HEK293 (cell line): ENCODE results near the gene SCRT2.
A peak's percentile ranks its signal among the peaks of the same experiment; 100 is the strongest.

ENCODE experiments used
- BCL11B ChIP-seq: fragments of 450-650 bp; formaldehyde crosslinking; IDR thresholded peaks from 2 replicates; pipeline ENCODE4 v1.5.1; 2016; ENCODE audit warnings: low read depth, missing biosample characterization, missing genetic modification characterization
- GFI1B ChIP-seq: fragments of 450-650 bp; formaldehyde crosslinking; IDR thresholded peaks from 2 replicates; pipeline ENCODE4 v1.5.1; 2016; ENCODE audit warnings: missing biosample characterization, missing genetic modification characterization
- IKZF3 ChIP-seq: fragments of 450-650 bp; IDR thresholded peaks from 2 replicates; pipeline ENCODE4 v1.5.0; 2018; ENCODE audit warnings: missing biosample characterization, mild to moderate bottlenecking, missing genetic modification characterization, moderate library complexity
- KLF16 ChIP-seq: fragments of 450-650 bp; formaldehyde crosslinking; IDR thresholded peaks from 2 replicates; pipeline ENCODE4 v1.5.1; 2017; ENCODE audit warnings: missing biosample characterization, missing genetic modification characterization
- MZF1 ChIP-seq: fragments of 450-650 bp; formaldehyde crosslinking; IDR thresholded peaks from 2 replicates; pipeline ENCODE4 v1.5.1; 2017; ENCODE audit warnings: missing biosample characterization, missing genetic modification characterization, borderline replicate concordance
- PATZ1 ChIP-seq: fragments of 450-650 bp; formaldehyde crosslinking; IDR thresholded peaks from 2 replicates; pipeline ENCODE4 v1.5.1; 2016; ENCODE audit warnings: missing biosample characterization, missing genetic modification characterization
- SP7 ChIP-seq: fragments of 450-650 bp; formaldehyde crosslinking; IDR thresholded peaks from 2 replicates; pipeline ENCODE4 v1.5.1; 2016; ENCODE audit warnings: missing biosample characterization, missing genetic modification characterization
- TRIM28 ChIP-seq: IDR thresholded peaks from 2 replicates; pipeline ENCODE4 v1.6.1; 2011; ENCODE audit warnings: low read length, control low read depth, borderline replicate concordance
- ZBTB1 ChIP-seq: fragments of 450-650 bp; formaldehyde crosslinking; IDR thresholded peaks from 2 replicates; pipeline ENCODE4 v1.5.1; 2016; ENCODE audit warnings: missing biosample characterization, missing genetic modification characterization
- ZBTB7A ChIP-seq: fragments of 450-650 bp; formaldehyde crosslinking; IDR thresholded peaks from 2 replicates; pipeline ENCODE4 v1.5.1; 2016; ENCODE audit warnings: low read depth, missing biosample characterization, missing genetic modification characterization
- ZFHX2 ChIP-seq: fragments of 450-650 bp; formaldehyde crosslinking; conservative IDR thresholded peaks from 2 replicates; pipeline ENCODE4 v1.5.1; 2016; ENCODE audit warnings: missing biosample characterization, missing genetic modification characterization
- ZFP69B ChIP-seq: fragments of 450-650 bp; formaldehyde crosslinking; IDR thresholded peaks from 2 replicates; pipeline ENCODE4 v1.5.1; 2016; ENCODE audit warnings: missing biosample characterization, missing genetic modification characterization
- ZNF133 ChIP-seq: fragments of 450-650 bp; formaldehyde crosslinking; IDR thresholded peaks from 2 replicates; pipeline ENCODE4 v1.5.1; 2016; ENCODE audit warnings: missing biosample characterization, missing genetic modification characterization
- ZNF18 ChIP-seq: fragments of 450-650 bp; formaldehyde crosslinking; IDR thresholded peaks from 2 replicates; pipeline ENCODE4 v1.5.1; 2016; ENCODE audit warnings: missing biosample characterization, missing genetic modification characterization
- ZNF19 ChIP-seq: fragments of 450-650 bp; formaldehyde crosslinking; IDR thresholded peaks from 2 replicates; pipeline ENCODE4; 2016; ENCODE audit warnings: missing biosample characterization, missing genetic modification characterization, low read depth
- ZNF214 ChIP-seq: fragments of 450-650 bp; formaldehyde crosslinking; IDR thresholded peaks from 2 replicates; pipeline ENCODE4 v1.5.1; 2017; ENCODE audit warnings: missing biosample characterization, mild to moderate bottlenecking, missing genetic modification characterization, borderline replicate concordance
- ZNF239 ChIP-seq: fragments of 450-650 bp; formaldehyde crosslinking; IDR thresholded peaks from 2 replicates; pipeline ENCODE4 v1.5.1; 2016; ENCODE audit warnings: missing biosample characterization, missing genetic modification characterization
- ZNF26 ChIP-seq: fragments of 450-650 bp; formaldehyde crosslinking; IDR thresholded peaks from 2 replicates; pipeline ENCODE4 v1.5.1; 2016; ENCODE audit warnings: missing biosample characterization, missing genetic modification characterization
- ZNF366 ChIP-seq: fragments of 450-650 bp; formaldehyde crosslinking; conservative IDR thresholded peaks from 2 replicates; pipeline ENCODE4 v1.5.1; 2016; ENCODE audit warnings: missing biosample characterization, missing genetic modification characterization
- ZNF48 ChIP-seq: fragments of 450-650 bp; formaldehyde crosslinking; IDR thresholded peaks from 2 replicates; pipeline ENCODE4 v1.5.1; 2016; ENCODE audit warnings: missing biosample characterization, missing genetic modification characterization
- ZNF510 ChIP-seq: fragments of 450-650 bp; formaldehyde crosslinking; IDR thresholded peaks from 2 replicates; pipeline ENCODE4 v1.5.1; 2018; ENCODE audit warnings: mild to moderate bottlenecking, missing genetic modification characterization, missing biosample characterization; ENCODE audit not compliant: insufficient replicate concordance
- ZNF514 ChIP-seq: fragments of 450-650 bp; formaldehyde crosslinking; IDR thresholded peaks from 2 replicates; pipeline ENCODE4 v1.5.1; 2016; ENCODE audit warnings: missing biosample characterization, missing genetic modification characterization
- ZNF530 ChIP-seq: fragments of 450-650 bp; formaldehyde crosslinking; IDR thresholded peaks from 2 replicates; pipeline ENCODE4 v1.5.1; 2016; ENCODE audit warnings: low read depth, missing biosample characterization, missing genetic modification characterization
- ZNF843 ChIP-seq: fragments of 450-650 bp; formaldehyde crosslinking; IDR thresholded peaks from 2 replicates; pipeline ENCODE4 v1.5.1; 2016; ENCODE audit warnings: missing biosample characterization, missing genetic modification characterization
- ZSCAN5A ChIP-seq: fragments of 450-650 bp; formaldehyde crosslinking; IDR thresholded peaks from 2 replicates; pipeline ENCODE4 v1.5.1; 2016; ENCODE audit warnings: missing biosample characterization, missing genetic modification characterization
- TF ChIP-seq, protein P1 (sequence below): fragments of 450-650 bp; formaldehyde crosslinking; IDR thresholded peaks from 2 replicates; pipeline ENCODE4 v1.5.0; 2017; ENCODE audit warnings: missing biosample characterization, missing genetic modification characterization, borderline replicate concordance
- TF ChIP-seq, protein P2 (sequence below): fragments of 450-650 bp; formaldehyde crosslinking; IDR thresholded peaks from 2 replicates; pipeline ENCODE4 v1.5.1; 2016; ENCODE audit warnings: missing biosample characterization, missing genetic modification characterization, low read depth

SCRT2 gene

DNA sequence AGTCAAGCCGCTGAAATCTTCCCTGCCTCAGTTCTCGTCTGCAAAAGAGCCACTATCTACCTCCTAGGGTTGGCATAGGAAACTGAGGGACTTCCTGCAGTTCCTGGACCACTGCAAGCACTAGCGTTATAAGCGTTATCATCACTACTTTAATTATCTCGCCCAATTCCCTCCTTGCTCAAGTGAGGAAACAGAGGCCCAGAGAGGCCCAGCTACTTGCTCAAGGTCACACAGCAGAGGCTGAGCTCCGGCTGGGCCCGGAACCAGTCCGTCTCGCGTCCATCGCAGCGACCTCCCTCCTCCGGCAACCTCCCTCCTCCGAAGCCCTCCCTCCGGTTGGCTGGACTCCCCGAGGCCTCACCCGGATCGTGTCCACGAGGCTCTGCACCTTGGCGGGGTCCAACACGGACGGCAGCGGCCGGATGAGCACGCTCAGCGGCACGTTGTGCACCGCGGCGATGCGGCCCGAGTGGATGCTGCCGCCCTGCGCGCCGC lies 22.9 kb downstream of the SCRT2 start (continued):
- 0 out of 2 replicates have a peak, but pooled peaks have one; percentile 24 for TF ChIP-seq ZBTB7A (tag by site-specific recombination)
- TF ChIP-seq BCL11B (tag by site-specific recombination), result no peak
- no peak for TF ChIP-seq ZNF530 (tag by site-specific recombination)
- no peak for TF ChIP-seq ZNF366 (tag by site-specific recombination)
- TF ChIP-seq KLF16 (tag by site-specific recombination), result no peak
- TF ChIP-seq, protein P1, sequence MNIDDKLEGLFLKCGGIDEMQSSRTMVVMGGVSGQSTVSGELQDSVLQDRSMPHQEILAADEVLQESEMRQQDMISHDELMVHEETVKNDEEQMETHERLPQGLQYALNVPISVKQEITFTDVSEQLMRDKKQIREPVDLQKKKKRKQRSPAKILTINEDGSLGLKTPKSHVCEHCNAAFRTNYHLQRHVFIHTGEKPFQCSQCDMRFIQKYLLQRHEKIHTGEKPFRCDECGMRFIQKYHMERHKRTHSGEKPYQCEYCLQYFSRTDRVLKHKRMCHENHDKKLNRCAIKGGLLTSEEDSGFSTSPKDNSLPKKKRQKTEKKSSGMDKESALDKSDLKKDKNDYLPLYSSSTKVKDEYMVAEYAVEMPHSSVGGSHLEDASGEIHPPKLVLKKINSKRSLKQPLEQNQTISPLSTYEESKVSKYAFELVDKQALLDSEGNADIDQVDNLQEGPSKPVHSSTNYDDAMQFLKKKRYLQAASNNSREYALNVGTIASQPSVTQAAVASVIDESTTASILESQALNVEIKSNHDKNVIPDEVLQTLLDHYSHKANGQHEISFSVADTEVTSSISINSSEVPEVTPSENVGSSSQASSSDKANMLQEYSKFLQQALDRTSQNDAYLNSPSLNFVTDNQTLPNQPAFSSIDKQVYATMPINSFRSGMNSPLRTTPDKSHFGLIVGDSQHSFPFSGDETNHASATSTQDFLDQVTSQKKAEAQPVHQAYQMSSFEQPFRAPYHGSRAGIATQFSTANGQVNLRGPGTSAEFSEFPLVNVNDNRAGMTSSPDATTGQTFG, result no peak
- no peak for TF ChIP-seq ZFHX2 (tag by site-specific recombination)
- TF ChIP-seq ZNF26, result no peak
- no peak for TF ChIP-seq ZNF48 (tag by site-specific recombination)
- no peak for TF ChIP-seq ZNF510
- TF ChIP-seq ZNF239 (tag by site-specific recombination), result no peak
- TF ChIP-seq GFI1B, result no peak
- peak; percentile 37; the same call in 1 of the 2 replicates for TF ChIP-seq ZSCAN5A (tag by site-specific recombination)
- TF ChIP-seq, protein P2, sequence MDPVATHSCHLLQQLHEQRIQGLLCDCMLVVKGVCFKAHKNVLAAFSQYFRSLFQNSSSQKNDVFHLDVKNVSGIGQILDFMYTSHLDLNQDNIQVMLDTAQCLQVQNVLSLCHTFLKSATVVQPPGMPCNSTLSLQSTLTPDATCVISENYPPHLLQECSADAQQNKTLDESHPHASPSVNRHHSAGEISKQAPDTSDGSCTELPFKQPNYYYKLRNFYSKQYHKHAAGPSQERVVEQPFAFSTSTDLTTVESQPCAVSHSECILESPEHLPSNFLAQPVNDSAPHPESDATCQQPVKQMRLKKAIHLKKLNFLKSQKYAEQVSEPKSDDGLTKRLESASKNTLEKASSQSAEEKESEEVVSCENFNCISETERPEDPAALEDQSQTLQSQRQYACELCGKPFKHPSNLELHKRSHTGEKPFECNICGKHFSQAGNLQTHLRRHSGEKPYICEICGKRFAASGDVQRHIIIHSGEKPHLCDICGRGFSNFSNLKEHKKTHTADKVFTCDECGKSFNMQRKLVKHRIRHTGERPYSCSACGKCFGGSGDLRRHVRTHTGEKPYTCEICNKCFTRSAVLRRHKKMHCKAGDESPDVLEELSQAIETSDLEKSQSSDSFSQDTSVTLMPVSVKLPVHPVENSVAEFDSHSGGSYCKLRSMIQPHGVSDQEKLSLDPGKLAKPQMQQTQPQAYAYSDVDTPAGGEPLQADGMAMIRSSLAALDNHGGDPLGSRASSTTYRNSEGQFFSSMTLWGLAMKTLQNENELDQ (tag by site-specific recombination), result no peak
- TF ChIP-seq ZFP69B, result no peak
- TF ChIP-seq IKZF3 (tag by site-specific recombination), result no peak
- peak; percentile 17; the same call in 1 of the 2 replicates for TF ChIP-seq ZNF18 (tag by site-specific recombination)
- TF ChIP-seq TRIM28, result no peak
- no peak for TF ChIP-seq ZNF514 (tag by site-specific recombination)
- no peak for TF ChIP-seq PATZ1
- no peak for TF ChIP-seq ZNF214 (tag by site-specific recombination)
- no peak for TF ChIP-seq ZNF133
- no peak for TF ChIP-seq MZF1 (tag by site-specific recombination)
- TF ChIP-seq ZNF19 (tag by site-specific recombination), result no peak
- TF ChIP-seq ZBTB1 (tag by site-specific recombination), result no peak
- TF ChIP-seq ZNF843, result no peak
- TF ChIP-seq SP7, result peak; percentile 23; the same call in 1 of the 2 replicates
- TF ChIP-seq, all 188 proteins: peak for 19
